ENCODE results near the gene KRI1.
A peak's percentile ranks its signal among the peaks of the same experiment; 100 is the strongest.

KRI1 gene

GRCh38 chr19:10568062-10568825, 2.4 kb upstream of the KRI1 start:
- TF ChIP-seq CTCF (IDR thresholded peaks at IDR 0.05; ENCODE audit: control extremely low read depth, extremely low read depth, low read depth, missing control alignments), result no peak
- ChIA-PET POLR2A (no interaction called here), CTCF (interaction anchor here (0.6 to 5.6 kb wide), 10 partner anchors 13 to 296 kb away, joined by 3 to 46 read pairs (median 4); partner anchors contain the start of gene DNM2)
- no peak for DNase-seq (ENCODE audit: extremely low spot score)

GRCh38 chr19:10567656-10568055, 1.8 kb upstream of the KRI1 start:
- POLR2A ChIA-PET, result no interaction called here
- TF ChIP-seq CTCF (IDR thresholded peaks at IDR 0.05; ENCODE audit: control extremely low read depth, extremely low read depth, low read depth, missing control alignments), result no peak
- CTCF ChIA-PET, result interaction anchor here (0.9 to 5.6 kb wide), 10 partner anchors 9 to 296 kb away, joined by 3 to 46 read pairs (median 4); partner anchors contain the start of gene DNM2
- no peak for DNase-seq (ENCODE audit: extremely low spot score)

GRCh38 chr19:10566658-10567410, 1.0 kb upstream of the KRI1 start:
- no peak for TF ChIP-seq CTCF (IDR thresholded peaks at IDR 0.05; ENCODE audit: control extremely low read depth, extremely low read depth, low read depth, missing control alignments)
- CTCF ChIA-PET, result interaction anchor here (0.9 to 5.6 kb wide), 9 partner anchors 10 to 297 kb away, joined by 3 to 46 read pairs (median 5); no protein-coding TSS in a partner anchor
- DNase-seq (ENCODE audit: extremely low spot score), result peak; percentile 77
- POLR2A ChIA-PET, result interaction anchor here (0.6 kb wide), 1 partner anchor 167 kb away, joined by 5 read pairs; no protein-coding TSS in a partner anchor

GRCh38 chr19:10566408-10566657, 523 bp upstream of the KRI1 start:
- no peak for DNase-seq (ENCODE audit: extremely low spot score)
- ChIA-PET POLR2A (no interaction called here), CTCF (interaction anchor here (0.9 to 5.6 kb wide), 4 partner anchors 15 to 78 kb away, joined by 3 to 46 read pairs (median 8); no protein-coding TSS in a partner anchor)
- no peak for TF ChIP-seq CTCF (IDR thresholded peaks at IDR 0.05; ENCODE audit: control extremely low read depth, extremely low read depth, low read depth, missing control alignments)

GRCh38 chr19:10565028-10565566, 713 bp downstream of the KRI1 start:
- peak; percentile 51 for TF ChIP-seq CTCF (IDR thresholded peaks at IDR 0.05; ENCODE audit: control extremely low read depth, extremely low read depth, low read depth, missing control alignments)
- CTCF ChIA-PET, result no interaction called here
- POLR2A ChIA-PET, result no interaction called here
- DNase-seq (ENCODE audit: extremely low spot score), result peak; percentile 78

- no peak for DNase-seq (ENCODE audit: extremely low spot score)
- no peak for TF ChIP-seq CTCF (IDR thresholded peaks at IDR 0.05; ENCODE audit: control extremely low read depth, extremely low read depth, low read depth, missing control alignments)
- CTCF ChIA-PET, result interaction anchor here (0.8 to 1.6 kb wide), 4 partner anchors 10 to 137 kb away, joined by 3 read pairs; no protein-coding TSS in a partner anchor
- POLR2A ChIA-PET, result interaction anchor here (0.7 kb wide), 1 partner anchor 49 kb away, joined by 5 read pairs; no protein-coding TSS in a partner anchor
Measured at GRCh38 chr19:10562609-10563008, 3.2 kb downstream of the KRI1 start.

All from GM10248 (cell line).